Hepatocyte (in vitro differentiated cells): ENCODE data around the gene LEF1.

Experiments used
- CTCF ChIP-seq: fragments of 200-600 bp; sonication (generic); IDR thresholded peaks from 2 replicates; pipeline ENCODE4 v1.5.1; 2016; ENCODE audit warnings: antibody characterized with exemption, mild to moderate bottlenecking; ENCODE audit not compliant: poor library complexity
- EZH2 ChIP-seq: fragments of 200-600 bp; sonication (generic); IDR thresholded peaks from 2 replicates; pipeline ENCODE4 v1.6.1; 2016; ENCODE audit warnings: antibody characterized with exemption, mild to moderate bottlenecking, borderline replicate concordance
- EZH2phosphoT487 ChIP-seq: fragments of 200-600 bp; sonication (generic); IDR thresholded peaks from one replicate; pipeline ENCODE4 v1.6.1; 2018; ENCODE audit warnings: antibody characterized with exemption, mild to moderate bottlenecking, low read depth, moderate library complexity; ENCODE audit not compliant: unreplicated experiment, severe bottlenecking

DNA sequence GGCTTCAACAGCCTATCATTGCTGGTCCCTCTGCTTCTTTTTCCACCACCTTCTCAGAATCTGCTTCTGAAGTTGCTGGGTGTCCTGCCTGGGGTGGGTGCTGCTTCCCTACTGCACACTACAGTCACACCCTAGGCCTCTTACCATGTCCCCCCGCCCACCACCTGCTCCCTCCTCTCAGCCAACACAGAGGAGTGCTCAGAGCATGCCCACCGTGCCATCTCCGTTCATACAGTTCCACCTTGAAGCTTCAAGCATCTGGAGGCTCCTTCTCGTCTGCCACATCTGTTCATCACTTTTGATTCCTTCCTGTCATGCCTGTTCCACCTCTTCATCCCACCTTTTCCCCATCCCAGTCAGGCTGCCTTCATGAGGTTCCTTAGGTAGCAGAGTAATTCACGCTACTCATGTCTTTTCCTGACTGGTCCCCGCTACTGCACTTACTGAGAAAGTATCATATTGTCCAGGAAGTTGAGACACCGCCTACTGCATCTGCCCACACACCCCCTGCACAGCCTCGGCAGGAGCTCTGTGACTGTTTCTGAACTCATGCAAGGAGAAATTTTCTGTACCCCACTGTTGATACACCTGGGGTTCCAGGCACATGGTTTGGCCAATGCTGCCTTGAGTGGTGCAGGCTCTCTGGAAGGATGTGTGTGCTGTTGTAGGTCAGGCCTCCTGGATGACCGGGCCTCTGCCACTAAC lies 139.6 kb downstream of the LEF1 start:
- TF ChIP-seq EZH2, result no peak
- TF ChIP-seq CTCF, result no peak
- no peak for TF ChIP-seq EZH2phosphoT487
